GM18520 (cell line): ENCODE measurements around the gene GAL3ST3.
A peak's percentile ranks its signal among the peaks of the same experiment; 100 is the strongest.

Experiments
- ATAC-seq: cut with Tn5 transposase; IDR thresholded peaks from one replicate; pipeline ENCODE4 v1.9.1; 2021; ENCODE audit not compliant: unreplicated experiment

Gene GAL3ST3

DNA sequence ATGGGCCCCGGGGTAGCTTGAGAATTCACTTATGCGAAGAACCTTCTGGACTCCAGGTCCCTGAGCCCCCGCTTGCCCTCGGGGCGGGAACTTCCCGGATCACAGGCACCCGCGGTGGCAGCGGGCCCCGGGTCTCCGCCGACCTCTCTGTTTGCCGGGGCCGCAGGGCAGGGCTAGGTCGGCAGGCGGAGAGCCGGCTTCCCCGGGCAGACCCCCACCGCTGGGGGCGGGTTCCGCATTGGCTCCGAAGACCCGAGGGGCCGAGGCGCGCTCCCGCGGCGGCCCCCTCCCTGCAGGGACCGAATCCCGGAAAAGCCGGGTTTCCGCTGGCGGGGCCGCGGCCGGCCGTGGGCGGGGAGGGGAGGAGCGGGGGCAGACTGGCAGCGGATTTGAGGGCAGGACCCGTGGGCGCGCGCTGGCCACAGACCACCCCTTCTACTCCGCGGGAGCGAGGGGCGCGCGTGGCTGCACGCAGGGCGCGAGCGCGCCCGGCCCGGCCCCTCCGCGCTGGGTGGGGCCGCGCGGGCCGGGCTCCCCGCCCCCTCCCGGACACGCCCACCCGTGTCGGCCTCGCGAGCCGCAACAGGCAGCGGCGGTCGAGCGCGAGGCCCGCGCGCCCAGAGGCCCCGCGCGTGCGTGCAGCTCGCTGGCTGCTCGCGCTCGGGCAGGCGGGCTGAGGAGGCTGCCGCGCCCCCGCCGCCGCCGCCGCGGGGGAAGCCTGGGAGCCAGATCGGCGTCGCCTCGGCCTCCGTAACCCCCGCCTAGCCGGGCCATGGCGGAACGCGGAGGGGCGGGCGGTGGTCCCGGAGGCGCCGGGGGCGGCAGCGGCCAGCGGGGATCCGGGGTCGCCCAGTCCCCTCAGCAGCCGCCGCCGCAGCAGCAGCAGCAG is 21.0 kb upstream of the GAL3ST3 start, which contains the start of gene PACS1:
Gene PACS1, plus strand, starts transcription at position 558 of the 889 bp plus-strand sequence. Its CDS starts 215 bp downstream, at position 773.
- ATAC-seq: peak; percentile 34

GRCh38 chr11:66068923-66069714 is 20.2 kb upstream of the GAL3ST3 start:
- ATAC-seq: no peak

- no peak for ATAC-seq
Observed at GRCh38 chr11:66068154-66068821, 19.3 kb upstream of the GAL3ST3 start.

DNA sequence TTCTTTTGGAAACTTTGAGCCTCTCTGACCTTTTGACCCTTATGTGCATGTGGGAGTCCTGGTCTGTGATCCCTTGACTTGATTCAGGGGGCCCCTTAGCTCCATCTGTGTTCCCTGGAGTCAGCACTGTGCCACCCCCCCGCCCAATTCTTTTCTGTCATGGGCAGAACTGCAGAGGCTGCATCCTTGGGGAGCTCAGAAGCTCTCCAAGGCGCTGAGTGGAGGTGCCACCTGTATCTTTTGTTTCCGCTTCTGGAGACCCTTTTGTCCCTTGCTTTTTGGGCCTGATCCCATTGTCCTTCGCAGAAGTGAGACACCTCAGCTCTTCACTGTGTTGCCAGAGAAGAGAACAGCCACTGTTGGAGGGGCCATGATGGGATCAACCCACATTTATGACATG is 18.7 kb upstream of the GAL3ST3 start:
- ATAC-seq: no peak

DNA sequence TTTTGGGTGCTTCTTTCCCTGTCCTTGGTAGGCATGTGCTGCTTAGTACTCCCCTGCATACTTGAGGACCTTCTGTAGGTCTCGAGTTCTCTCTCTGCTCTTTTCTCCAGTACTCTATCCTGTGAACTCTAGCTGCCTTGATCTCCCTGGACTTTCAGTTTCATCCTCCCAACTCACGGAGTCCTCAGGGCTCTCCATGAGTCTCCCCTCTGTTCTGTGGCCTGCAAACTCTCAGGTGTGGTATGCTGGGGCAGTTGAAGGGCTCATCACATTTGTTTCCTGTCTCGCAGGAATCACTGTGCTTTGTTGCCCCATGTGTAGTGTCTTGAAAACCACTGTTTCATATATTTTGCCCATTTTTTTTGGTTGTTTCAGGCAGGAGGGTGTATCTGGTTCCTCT is 17.8 kb upstream of the GAL3ST3 start:
- ATAC-seq: no peak

DNA sequence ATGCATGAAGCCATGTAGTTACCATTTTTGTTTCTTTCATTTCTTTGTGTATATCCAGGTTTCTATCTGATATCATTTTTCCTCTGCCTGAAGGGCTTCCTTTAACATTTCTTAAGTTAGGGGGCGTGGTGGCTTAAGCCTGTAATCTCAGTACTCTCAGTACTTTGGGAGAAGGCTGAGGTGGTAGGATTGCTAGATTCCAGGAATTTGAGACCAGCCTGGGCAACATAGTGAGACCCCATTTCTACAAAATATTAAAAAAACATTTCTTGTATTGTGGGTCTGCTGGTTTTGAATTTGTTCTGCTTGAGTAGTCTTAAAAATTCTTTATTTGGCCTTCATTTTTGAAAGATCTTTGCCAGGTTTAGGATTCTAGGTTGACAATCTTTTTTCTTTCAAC is 15.6 kb upstream of the GAL3ST3 start:
- ATAC-seq: no peak

DNA sequence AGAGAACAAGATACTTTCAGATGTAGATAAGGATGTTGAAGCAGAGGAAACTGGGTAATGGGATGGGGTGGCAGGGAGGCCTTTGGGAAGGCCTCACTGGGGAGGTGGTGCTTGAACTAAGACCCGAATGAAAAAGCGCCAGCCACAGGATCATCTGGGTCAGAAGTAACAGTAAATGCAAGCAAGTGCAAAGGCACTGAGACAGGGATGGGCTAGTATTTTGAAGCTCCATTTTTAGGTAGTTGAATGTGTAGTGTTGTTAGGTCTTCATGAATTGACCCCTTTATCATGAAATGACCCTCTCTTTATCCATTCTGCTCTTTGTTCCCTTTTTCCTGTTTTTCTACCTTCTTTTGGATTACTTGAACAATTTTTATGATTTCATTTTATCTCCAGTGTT is 14.9 kb upstream of the GAL3ST3 start:
- no peak for ATAC-seq

DNA sequence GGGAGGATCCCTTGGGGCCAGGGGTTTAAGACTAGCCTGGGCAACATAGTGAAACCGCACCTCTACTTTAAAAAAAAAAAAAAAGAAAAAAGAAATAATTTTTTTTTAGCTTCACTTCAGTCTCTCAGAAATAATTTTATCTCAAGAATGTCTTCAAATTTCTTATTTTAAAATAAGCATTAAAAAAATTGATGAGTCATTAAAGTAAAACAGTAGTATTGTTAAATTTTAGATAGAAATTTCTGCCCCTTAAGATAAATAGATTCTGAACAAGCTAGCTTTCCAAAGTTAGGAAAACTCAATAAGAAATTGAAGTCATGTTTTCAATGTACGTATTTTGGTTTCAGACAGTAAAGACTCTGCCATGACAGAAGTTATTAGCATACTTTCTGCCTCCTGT is 13.4 kb upstream of the GAL3ST3 start:
- no peak for ATAC-seq

DNA sequence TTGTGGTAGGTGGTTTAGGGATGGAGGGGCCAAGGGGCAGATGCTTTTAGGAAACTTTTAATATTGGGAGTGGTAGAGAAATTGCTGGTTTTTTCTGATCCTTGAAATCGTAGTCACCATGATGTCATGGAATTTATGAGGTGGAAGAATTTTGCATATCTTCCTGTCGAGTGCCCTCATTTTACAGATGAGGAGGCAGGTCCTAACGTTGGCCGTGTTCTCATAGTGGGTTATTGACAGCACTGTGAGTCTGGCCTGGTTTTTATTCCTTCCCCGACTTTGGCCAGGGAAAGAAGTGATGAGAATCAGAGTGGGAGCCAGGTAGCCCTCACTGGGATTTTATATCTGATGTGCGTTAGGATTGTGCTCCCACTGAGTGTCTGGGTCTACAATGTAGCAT is 12.3 kb upstream of the GAL3ST3 start:
- no peak for ATAC-seq

DNA sequence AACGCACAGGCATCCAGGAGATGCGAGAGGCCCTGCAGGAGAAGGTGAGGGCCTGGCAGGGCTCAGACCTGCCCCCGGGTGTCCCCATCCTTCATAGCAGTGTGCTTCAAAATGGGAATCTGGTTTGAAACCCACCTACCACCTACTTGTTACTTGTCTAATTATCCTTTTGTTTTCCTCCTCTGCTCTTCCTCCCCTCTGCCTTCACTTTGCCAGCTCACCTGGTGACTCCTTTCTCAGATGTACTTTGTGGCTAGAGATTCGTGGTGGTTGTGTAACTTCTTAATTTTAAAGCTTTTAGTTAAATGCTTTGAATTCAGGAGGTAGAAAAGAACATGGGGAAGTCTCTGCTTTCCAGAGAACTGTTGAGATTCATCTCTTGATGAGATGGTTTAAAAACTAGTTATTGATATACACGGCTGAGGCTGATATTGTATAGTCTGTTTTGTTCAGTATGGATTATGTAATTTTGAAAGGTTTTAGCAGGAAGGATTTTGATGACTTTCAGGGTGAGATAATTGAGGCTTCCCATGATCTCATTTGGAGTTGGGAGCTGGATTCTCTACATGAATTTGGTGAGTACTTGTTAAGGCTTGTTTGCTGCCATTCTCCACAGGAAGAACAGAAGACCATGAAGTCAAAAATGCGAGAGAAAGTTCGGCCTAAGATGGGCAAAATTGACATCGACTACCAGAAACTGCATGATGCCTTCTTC is 11.2 kb upstream of the GAL3ST3 start:
- ATAC-seq: no peak

GRCh38 chr11:66056501-66056900 is 7.5 kb upstream of the GAL3ST3 start:
- ATAC-seq: no peak

DNA sequence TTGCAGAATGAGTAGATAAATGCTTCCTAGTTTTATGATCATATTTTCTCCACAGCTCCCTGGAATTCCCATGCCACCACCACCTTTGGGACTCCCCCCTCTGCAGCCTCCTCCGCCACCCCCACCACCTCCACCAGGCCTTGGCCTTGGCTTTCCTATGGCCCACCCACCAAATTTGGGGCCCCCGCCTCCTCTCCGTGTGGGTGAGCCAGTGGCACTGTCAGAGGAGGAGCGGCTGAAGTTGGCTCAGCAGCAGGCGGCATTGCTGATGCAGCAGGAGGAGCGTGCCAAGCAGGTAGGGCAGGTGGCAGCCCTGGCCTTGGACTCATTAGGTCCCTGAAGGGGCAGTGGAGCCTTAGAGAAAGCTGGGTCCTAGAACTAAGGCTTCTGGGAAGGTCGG is 6.1 kb upstream of the GAL3ST3 start:
- no peak for ATAC-seq

GRCh38 chr11:66052664-66052982 is 3.7 kb upstream of the GAL3ST3 start:
- ATAC-seq: no peak

GRCh38 chr11:66051766-66052663 is 3.1 kb upstream of the GAL3ST3 start, which contains the start of gene SF3B2:
Gene SF3B2 (plus strand): TSS chr11:66052364. CDS start chr11:66052385, 21 bp downstream.
- peak; percentile 97 for ATAC-seq

- ATAC-seq: no peak
Observed at GRCh38 chr11:66051371-66051765, 2.4 kb upstream of the GAL3ST3 start.

- ATAC-seq: no peak
Observed at GRCh38 chr11:66050581-66051231, 1.7 kb upstream of the GAL3ST3 start.

- no peak for ATAC-seq
Observed at GRCh38 chr11:66047541-66048365, 1.2 kb downstream of the GAL3ST3 start.

DNA sequence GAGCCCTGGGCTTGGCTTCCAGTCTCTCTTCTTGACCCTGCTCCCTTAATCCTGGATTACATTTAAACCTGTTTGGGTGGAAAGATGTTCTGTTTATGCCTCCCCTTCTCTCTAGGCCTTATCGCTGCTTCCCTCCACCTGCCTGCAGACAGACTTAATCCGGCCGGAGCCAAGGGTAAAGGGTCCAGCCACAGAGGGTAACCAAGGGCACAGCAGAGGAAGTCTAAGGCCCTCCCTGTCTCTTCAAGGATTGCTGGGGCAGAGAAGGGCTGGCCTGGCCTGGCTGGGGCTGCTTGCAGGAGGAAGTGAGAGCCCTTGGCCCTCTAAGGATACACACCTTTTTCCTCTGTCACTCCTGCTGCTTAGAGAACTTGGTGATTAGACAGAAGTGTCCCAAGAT is 2.1 kb downstream of the GAL3ST3 start:
- no peak for ATAC-seq
